Measurements from ENCODE around the gene KCNN4.

The KCNN4 gene

GRCh38 chr19:43748205-43748594, 32.6 kb downstream of the KCNN4 start:
- DNase-seq: no peak

GRCh38 chr19:43747557-43748204, 33.1 kb downstream of the KCNN4 start:
- DNase-seq: no peak

- no peak for DNase-seq
Measured at GRCh38 chr19:43743059-43743458, 37.7 kb downstream of the KCNN4 start.

- no peak for DNase-seq
Measured at GRCh38 chr19:43741075-43741825, 39.5 kb downstream of the KCNN4 start.

GRCh38 chr19:43739439-43740235, 41.1 kb downstream of the KCNN4 start:
- DNase-seq: no peak

- no peak for DNase-seq
Measured at GRCh38 chr19:43738780-43739211, 42.0 kb downstream of the KCNN4 start.

GRCh38 chr19:43735957-43736356, 44.8 kb downstream of the KCNN4 start:
- no peak for DNase-seq

GRCh38 chr19:43735013-43735412, 45.8 kb downstream of the KCNN4 start:
- no peak for DNase-seq

GRCh38 chr19:43731846-43732245, 48.9 kb downstream of the KCNN4 start:
- no peak for DNase-seq

- DNase-seq: no peak
Measured at GRCh38 chr19:43731346-43731745, 49.4 kb downstream of the KCNN4 start.

- no peak for DNase-seq
Measured at GRCh38 chr19:43729919-43730318, 50.9 kb downstream of the KCNN4 start.

GRCh38 chr19:43727593-43727853, 53.2 kb downstream of the KCNN4 start:
- DNase-seq: no peak

- DNase-seq: no peak
Measured at GRCh38 chr19:43726736-43727592, 53.8 kb downstream of the KCNN4 start.

- DNase-seq: no peak
Measured at GRCh38 chr19:43725468-43725867, 55.3 kb downstream of the KCNN4 start.

GRCh38 chr19:43724896-43725295, 55.9 kb downstream of the KCNN4 start:
- no peak for DNase-seq

GRCh38 chr19:43723588-43723987, 57.2 kb downstream of the KCNN4 start:
- no peak for DNase-seq

GRCh38 chr19:43721469-43722048, 59.2 kb downstream of the KCNN4 start:
- no peak for DNase-seq

GRCh38 chr19:43720936-43721335, 59.8 kb downstream of the KCNN4 start:
- DNase-seq: no peak

- no peak for DNase-seq
Measured at GRCh38 chr19:43719918-43720317, 60.9 kb downstream of the KCNN4 start.

GRCh38 chr19:43719378-43719868, 61.4 kb downstream of the KCNN4 start:
- no peak for DNase-seq

GRCh38 chr19:43718627-43719377, 62.0 kb downstream of the KCNN4 start:
- DNase-seq: no peak
